ENCODE results near the gene CHD5. TPM values are rescaled to one million over a fixed set of nuclear protein-coding genes. Genes with fewer than 3 reads are reported as not detected.

The CHD5 gene
- total RNA-seq, 1 donor from 2014 or later, result 0.16 TPM

- H3K27ac Mint-ChIP-seq (ENCODE audit: unreplicated experiment), result no peak overlapping the region
- H3K9me3 Mint-ChIP-seq, result no peaks in the 10 kb centered on the region
- H3K4me3 Mint-ChIP-seq, result no peak overlapping the region
- DNase-seq (ENCODE audit: low read depth, low spot score), result no peak
- no peaks in the 10 kb centered on the region for H3K27me3 Mint-ChIP-seq (ENCODE audit: low read depth)
- TF ChIP-seq, protein P1, sequence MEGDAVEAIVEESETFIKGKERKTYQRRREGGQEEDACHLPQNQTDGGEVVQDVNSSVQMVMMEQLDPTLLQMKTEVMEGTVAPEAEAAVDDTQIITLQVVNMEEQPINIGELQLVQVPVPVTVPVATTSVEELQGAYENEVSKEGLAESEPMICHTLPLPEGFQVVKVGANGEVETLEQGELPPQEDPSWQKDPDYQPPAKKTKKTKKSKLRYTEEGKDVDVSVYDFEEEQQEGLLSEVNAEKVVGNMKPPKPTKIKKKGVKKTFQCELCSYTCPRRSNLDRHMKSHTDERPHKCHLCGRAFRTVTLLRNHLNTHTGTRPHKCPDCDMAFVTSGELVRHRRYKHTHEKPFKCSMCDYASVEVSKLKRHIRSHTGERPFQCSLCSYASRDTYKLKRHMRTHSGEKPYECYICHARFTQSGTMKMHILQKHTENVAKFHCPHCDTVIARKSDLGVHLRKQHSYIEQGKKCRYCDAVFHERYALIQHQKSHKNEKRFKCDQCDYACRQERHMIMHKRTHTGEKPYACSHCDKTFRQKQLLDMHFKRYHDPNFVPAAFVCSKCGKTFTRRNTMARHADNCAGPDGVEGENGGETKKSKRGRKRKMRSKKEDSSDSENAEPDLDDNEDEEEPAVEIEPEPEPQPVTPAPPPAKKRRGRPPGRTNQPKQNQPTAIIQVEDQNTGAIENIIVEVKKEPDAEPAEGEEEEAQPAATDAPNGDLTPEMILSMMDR (conservative IDR thresholded peaks at IDR 0.05), result no peak
- H3K36me3 Mint-ChIP-seq (ENCODE audit: low read depth), result no peaks in the 10 kb centered on the region
- H3K4me1 Mint-ChIP-seq, result no peaks in the 10 kb centered on the region
Observed at GRCh38 chr1:6124341-6124740, 55.8 kb downstream of the CHD5 start.

GRCh38 chr1:6123816-6124215, 56.3 kb downstream of the CHD5 start:
- Mint-ChIP-seq H3K27me3 (ENCODE audit: low read depth) (no peaks in the 10 kb centered on the region), H3K4me1 (no peaks in the 10 kb centered on the region), H3K4me3 (no peak overlapping the region), H3K9me3 (no peaks in the 10 kb centered on the region), H3K27ac (ENCODE audit: unreplicated experiment) (no peak overlapping the region), H3K36me3 (ENCODE audit: low read depth) (no peaks in the 10 kb centered on the region)
- DNase-seq (ENCODE audit: low read depth, low spot score), result no peak
- TF ChIP-seq, protein P1 (conservative IDR thresholded peaks at IDR 0.05), result no peak

DNA sequence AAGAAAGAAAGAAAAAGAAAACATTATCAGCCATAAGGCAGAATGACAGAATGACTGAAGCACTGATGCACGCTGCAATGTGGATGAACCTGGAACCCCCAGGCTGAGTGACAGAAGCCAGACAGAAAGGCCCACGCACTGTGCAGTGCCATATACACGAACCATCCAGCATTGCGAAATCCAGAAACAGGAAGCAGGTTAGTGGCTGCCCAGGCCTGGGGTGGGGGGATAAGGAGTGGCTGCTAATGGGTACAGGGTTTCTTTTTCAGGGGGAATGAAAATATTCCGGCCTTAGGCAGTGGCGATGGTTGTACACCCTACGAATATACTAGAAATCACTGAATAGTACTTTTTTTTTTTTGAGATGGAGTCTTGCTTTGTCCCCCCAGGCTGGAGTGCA, 57.0 kb downstream of the CHD5 start:
- TF ChIP-seq, protein P1 (conservative IDR thresholded peaks at IDR 0.05), result no peak
- Mint-ChIP-seq H3K4me3 (no peak overlapping the region), H3K27ac (ENCODE audit: unreplicated experiment) (no peak overlapping the region), H3K4me1 (no peaks in the 10 kb centered on the region), H3K36me3 (ENCODE audit: low read depth) (no peaks in the 10 kb centered on the region), H3K27me3 (ENCODE audit: low read depth) (no peaks in the 10 kb centered on the region), H3K9me3 (no peaks in the 10 kb centered on the region)
- no peak for DNase-seq (ENCODE audit: low read depth, low spot score)

- TF ChIP-seq, protein P1 (conservative IDR thresholded peaks at IDR 0.05), result no peak
- Mint-ChIP-seq H3K27me3 (ENCODE audit: low read depth) (peaks cover under 1% of the 10 kb centered on the region), H3K27ac (ENCODE audit: unreplicated experiment) (no peak overlapping the region), H3K4me3 (no peak overlapping the region), H3K36me3 (ENCODE audit: low read depth) (no peaks in the 10 kb centered on the region), H3K4me1 (no peaks in the 10 kb centered on the region), H3K9me3 (peaks cover 4% of the 10 kb centered on the region)
- DNase-seq (ENCODE audit: low read depth, low spot score), result no peak
Observed at GRCh38 chr1:6121651-6122370, 58.3 kb downstream of the CHD5 start.

- DNase-seq (ENCODE audit: low read depth, low spot score), result no peak
- Mint-ChIP-seq H3K27ac (ENCODE audit: unreplicated experiment) (no peak overlapping the region), H3K4me3 (no peak overlapping the region), H3K36me3 (ENCODE audit: low read depth) (no peaks in the 10 kb centered on the region), H3K27me3 (ENCODE audit: low read depth) (peaks cover 7% of the 10 kb centered on the region), H3K9me3 (peaks cover 7% of the 10 kb centered on the region), H3K4me1 (no peaks in the 10 kb centered on the region)
- TF ChIP-seq, protein P1 (conservative IDR thresholded peaks at IDR 0.05), result no peak
Observed at GRCh38 chr1:6121021-6121421, 59.1 kb downstream of the CHD5 start.
